Activated naive CD4-positive, alpha-beta T cell treated with anti-CD3 and anti-CD28 coated beads for 36 hours (primary cell): Measurements from ENCODE around the gene SHANK3. TPM values are rescaled to one million over a fixed set of nuclear protein-coding genes. Genes with fewer than 3 reads are reported as not detected.
"Not testable (repeated sequence)": the region's sequence is repeated elsewhere in the genome, so short reads cannot be mapped to it uniquely, and the experiment has no call there.

Experiments used
- CTCF ChIA-PET: fragments of 350-600 bp; sonication (Branson Sonifier 250); formaldehyde crosslinking; loops from one replicate; lab custom pipeline; 2021; ENCODE audit warnings: antibody characterized with exemption; lab: Charles Lee
- DNase-seq: peaks from one replicate; pipeline ENCODE4 v3.0.0-alpha.2; 2020
- H3K27ac Mint-ChIP-seq: one replicate; pipeline ENCODE4 v1.8.0; 2021; ENCODE audit warnings: mild to moderate bottlenecking, mixed read lengths
- H3K27me3 Mint-ChIP-seq: one replicate; pipeline ENCODE4 v1.8.0; 2021; ENCODE audit warnings: low read depth, mixed read lengths
- H3K36me3 Mint-ChIP-seq: one replicate; pipeline ENCODE4 v1.8.0; 2021; ENCODE audit warnings: low read depth, mixed read lengths
- H3K4me1 Mint-ChIP-seq: one replicate; pipeline ENCODE4 v1.8.0; 2021; ENCODE audit warnings: low read depth, mixed read lengths
- H3K4me3 Mint-ChIP-seq: one replicate; pipeline ENCODE4 v1.8.0; 2021; ENCODE audit warnings: mild to moderate bottlenecking, moderate library complexity, mixed read lengths
- H3K9me3 Mint-ChIP-seq: one replicate; pipeline ENCODE4 v1.8.0; 2021; ENCODE audit warnings: mixed read lengths
- intact Hi-C: fragments of 100-400 bp; cut with micrococcal nuclease; formaldehyde crosslinking; loops from one replicate; pipeline ENCODE4 v1.15.1; 2023
- total RNA-seq, 2 experiments: library from RNA; stranded (reverse); gene quantifications; one replicate each; pipeline ENCODE4 v1.2.3, GENCODE V29; 2021

Gene SHANK3
- total RNA-seq, 2 experiments from 2014 or later = 0.07 TPM

- H3K27me3 Mint-ChIP-seq = no peaks in the 10 kb centered on the region
- intact Hi-C loops = no loop called here
- no peak overlapping the region for H3K4me3 Mint-ChIP-seq
- H3K27ac Mint-ChIP-seq = no peak overlapping the region
- DNase-seq = no peak
- peaks cover 5% of the 10 kb centered on the region for H3K4me1 Mint-ChIP-seq
- no peaks in the 10 kb centered on the region for H3K9me3 Mint-ChIP-seq
- CTCF ChIA-PET = interaction anchor here (0.6 to 1.1 kb wide), 4 partner anchors 13 to 1024 kb away, joined by 3 to 6 read pairs (median 4); no protein-coding TSS in a partner anchor
- H3K36me3 Mint-ChIP-seq = no peaks in the 10 kb centered on the region
These were observed 38.9 kb upstream of the SHANK3 start for GRCh38 chr22:50633771-50634170.

DNA sequence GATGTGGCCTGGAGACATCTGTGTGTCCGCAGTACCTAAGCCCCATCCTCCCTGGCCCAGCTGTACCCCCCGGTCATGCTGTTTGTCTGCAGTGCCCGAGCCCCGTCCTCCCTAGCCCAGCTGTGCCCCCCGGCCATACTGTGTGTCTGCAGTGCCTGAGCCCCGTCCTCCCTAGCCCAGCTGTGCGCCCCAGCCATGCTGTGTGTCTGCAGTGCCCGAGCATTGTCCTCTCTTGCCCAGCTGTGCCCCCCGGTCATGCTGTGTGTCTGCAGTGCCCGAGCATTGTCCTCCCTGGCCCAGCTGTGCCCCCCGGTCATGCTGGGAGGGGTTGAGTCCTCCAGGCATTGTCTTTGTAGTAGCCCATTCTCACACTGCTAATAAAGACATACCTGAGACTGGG lies 37.0 kb upstream of the SHANK3 start:
- no peak overlapping the region for H3K27ac Mint-ChIP-seq
- no peak for DNase-seq
- intact Hi-C loops = no loop called here
- H3K9me3 Mint-ChIP-seq = no peaks in the 10 kb centered on the region
- H3K27me3 Mint-ChIP-seq = no peaks in the 10 kb centered on the region
- no peak overlapping the region for H3K4me3 Mint-ChIP-seq
- CTCF ChIA-PET = no interaction called here
- no peaks in the 10 kb centered on the region for H3K36me3 Mint-ChIP-seq
- H3K4me1 Mint-ChIP-seq = no peaks in the 10 kb centered on the region

GRCh38 chr22:50640296-50640695 lies 32.3 kb upstream of the SHANK3 start:
- CTCF ChIA-PET = interaction anchor here (0.6 kb wide), 1 partner anchor 9 kb away, joined by 3 read pairs; no protein-coding TSS in a partner anchor
- intact Hi-C loops = not testable (repeated sequence)

DNA sequence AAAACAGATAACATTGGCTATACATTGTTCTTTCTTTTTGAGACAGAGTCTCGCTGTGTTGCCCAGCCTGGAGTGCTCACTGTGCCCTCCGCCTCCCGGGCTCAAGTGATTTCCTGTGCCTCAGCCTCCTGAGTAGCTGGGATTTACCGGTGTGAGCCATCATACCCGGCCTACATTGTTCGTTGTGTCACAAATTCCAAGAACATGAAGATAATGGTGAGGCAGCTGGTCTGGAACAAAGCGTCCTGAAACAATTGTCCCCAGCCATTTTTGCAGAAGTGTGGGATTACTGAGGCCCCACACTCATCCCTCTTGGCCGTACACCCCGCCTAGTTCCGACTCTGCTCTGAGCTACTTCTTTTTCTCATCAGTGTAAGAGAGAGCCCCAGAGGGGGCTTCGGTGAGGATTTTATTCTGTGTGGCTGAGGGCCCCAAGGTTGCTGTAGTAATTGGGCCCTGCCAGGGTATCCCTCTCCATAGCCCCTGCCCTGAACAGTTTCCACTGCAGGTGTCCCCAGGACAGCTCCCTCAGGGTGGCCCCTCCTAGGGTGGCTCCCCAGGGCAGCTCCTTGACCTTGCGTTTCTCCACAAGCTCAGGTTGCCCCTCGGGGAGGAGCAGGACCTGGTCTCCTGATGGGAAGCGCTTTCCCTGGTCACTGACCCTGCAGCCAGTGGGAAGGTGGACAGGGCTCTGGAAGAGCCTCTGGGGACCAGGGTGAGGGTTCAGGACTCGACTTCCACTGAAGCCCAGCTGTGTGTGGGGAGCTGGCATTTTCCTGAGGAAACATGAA lies 31.6 kb upstream of the SHANK3 start:
- Mint-ChIP-seq H3K4me3 (no peak overlapping the region), H3K4me1 (no peaks in the 10 kb centered on the region), H3K36me3 (no peaks in the 10 kb centered on the region), H3K27me3 (no peaks in the 10 kb centered on the region), H3K27ac (no peak overlapping the region), H3K9me3 (no peaks in the 10 kb centered on the region)
- CTCF ChIA-PET = interaction anchor here (0.6 to 1.2 kb wide), 4 partner anchors 10 to 156 kb away, joined by 3 read pairs; partner anchors contain the start of gene SCO2
- no peak for DNase-seq
- intact Hi-C loops = no loop called here

More at GRCh38 chr22:50640296-50640695, 32.3 kb upstream of the SHANK3 start:
- H3K4me1 Mint-ChIP-seq, H3K4me3 Mint-ChIP-seq, H3K27me3 Mint-ChIP-seq, H3K27ac Mint-ChIP-seq, H3K36me3 Mint-ChIP-seq, DNase-seq, H3K9me3 Mint-ChIP-seq: not testable (repeated sequence)

DNA sequence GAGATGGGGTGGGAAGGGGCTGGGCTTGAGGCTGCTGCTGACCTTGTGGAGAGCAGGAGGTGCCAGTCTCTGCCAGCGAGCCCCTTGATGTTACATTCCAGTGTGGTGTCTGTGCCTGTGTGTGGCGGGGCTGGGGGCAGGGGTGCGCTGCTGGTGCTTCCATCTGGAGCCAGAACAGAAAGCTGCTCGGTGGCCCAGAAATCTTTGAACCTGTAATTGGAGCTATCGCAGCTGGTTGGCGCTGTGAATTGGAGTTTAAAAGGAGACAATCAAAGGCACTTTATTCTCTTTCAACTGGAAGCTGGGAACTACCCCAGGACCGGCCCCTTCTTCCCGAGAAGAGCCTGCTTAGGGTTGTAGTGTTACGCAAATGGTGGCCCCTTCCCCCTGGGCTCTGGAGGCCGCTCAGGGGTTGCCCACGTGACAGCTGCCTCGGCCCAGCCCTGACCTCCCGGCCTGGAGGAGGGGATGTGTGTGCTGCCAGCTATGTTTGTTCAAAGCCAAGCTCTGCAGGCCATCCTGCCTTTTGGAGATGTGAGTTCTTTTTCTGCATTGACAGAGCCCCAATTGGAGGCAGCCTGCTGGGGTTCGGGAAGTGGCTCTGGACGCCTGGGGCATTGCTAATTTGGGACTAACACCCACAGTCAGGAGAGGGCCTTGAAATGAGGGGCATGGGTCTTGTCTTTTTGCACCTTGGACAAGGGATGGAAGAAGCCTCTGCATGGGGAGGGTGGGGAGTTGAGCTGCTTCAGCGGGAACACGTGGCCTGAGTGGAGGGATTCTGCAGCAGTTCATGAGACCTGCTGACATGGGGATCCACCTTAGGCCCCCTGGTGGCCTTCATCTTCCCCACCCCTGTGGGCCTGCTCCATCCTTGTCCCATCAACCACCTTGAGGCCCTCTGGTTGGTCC lies 30.7 kb upstream of the SHANK3 start:
- no peak for DNase-seq
- H3K4me3 Mint-ChIP-seq = no peak overlapping the region

GRCh38 chr22:50643021-50643820 lies 29.4 kb upstream of the SHANK3 start:
- H3K27me3 Mint-ChIP-seq, H3K9me3 Mint-ChIP-seq, H3K27ac Mint-ChIP-seq, H3K36me3 Mint-ChIP-seq, intact Hi-C loops, H3K4me3 Mint-ChIP-seq, H3K4me1 Mint-ChIP-seq, DNase-seq: not testable (repeated sequence)
- CTCF ChIA-PET = interaction anchor here (1.3 kb wide), 1 partner anchor 14 kb away, joined by 3 read pairs; no protein-coding TSS in a partner anchor

More for the DNA sequence above, 30.7 kb upstream of the SHANK3 start:
- H3K27me3 Mint-ChIP-seq = peaks cover 4% of the 10 kb centered on the region
- CTCF ChIA-PET = interaction anchor here (0.7 to 1.3 kb wide), 5 partner anchors 15 to 157 kb away, joined by 3 read pairs; partner anchors contain the start of gene SCO2
- intact Hi-C loops = no loop called here
- no peaks in the 10 kb centered on the region for H3K9me3 Mint-ChIP-seq
- no peaks in the 10 kb centered on the region for H3K4me1 Mint-ChIP-seq
- H3K36me3 Mint-ChIP-seq = no peaks in the 10 kb centered on the region
- H3K27ac Mint-ChIP-seq = no peak overlapping the region

- H3K27ac Mint-ChIP-seq, DNase-seq, H3K9me3 Mint-ChIP-seq, H3K36me3 Mint-ChIP-seq, intact Hi-C loops, H3K4me1 Mint-ChIP-seq, H3K27me3 Mint-ChIP-seq, CTCF ChIA-PET, H3K4me3 Mint-ChIP-seq: not testable (repeated sequence)
These were observed 28.9 kb upstream of the SHANK3 start for GRCh38 chr22:50643821-50644101.

- no peak overlapping the region for H3K27ac Mint-ChIP-seq
- H3K36me3 Mint-ChIP-seq = peaks cover 2% of the 10 kb centered on the region
- H3K9me3 Mint-ChIP-seq = peaks cover 7% of the 10 kb centered on the region
- no peak overlapping the region for H3K4me3 Mint-ChIP-seq
- CTCF ChIA-PET = no interaction called here
- intact Hi-C loops = no loop called here
- H3K27me3 Mint-ChIP-seq = peaks cover 2% of the 10 kb centered on the region
- H3K4me1 Mint-ChIP-seq = no peaks in the 10 kb centered on the region
- no peak for DNase-seq
These were observed 19.4 kb upstream of the SHANK3 start for GRCh38 chr22:50653256-50653655.

- CTCF ChIA-PET = interaction anchor here (0.6 kb wide), 1 partner anchor 103 kb away, joined by 4 read pairs; no protein-coding TSS in a partner anchor
- not testable (repeated sequence) for H3K4me3 Mint-ChIP-seq
These were observed 18.0 kb upstream of the SHANK3 start for GRCh38 chr22:50654664-50655063.

DNA sequence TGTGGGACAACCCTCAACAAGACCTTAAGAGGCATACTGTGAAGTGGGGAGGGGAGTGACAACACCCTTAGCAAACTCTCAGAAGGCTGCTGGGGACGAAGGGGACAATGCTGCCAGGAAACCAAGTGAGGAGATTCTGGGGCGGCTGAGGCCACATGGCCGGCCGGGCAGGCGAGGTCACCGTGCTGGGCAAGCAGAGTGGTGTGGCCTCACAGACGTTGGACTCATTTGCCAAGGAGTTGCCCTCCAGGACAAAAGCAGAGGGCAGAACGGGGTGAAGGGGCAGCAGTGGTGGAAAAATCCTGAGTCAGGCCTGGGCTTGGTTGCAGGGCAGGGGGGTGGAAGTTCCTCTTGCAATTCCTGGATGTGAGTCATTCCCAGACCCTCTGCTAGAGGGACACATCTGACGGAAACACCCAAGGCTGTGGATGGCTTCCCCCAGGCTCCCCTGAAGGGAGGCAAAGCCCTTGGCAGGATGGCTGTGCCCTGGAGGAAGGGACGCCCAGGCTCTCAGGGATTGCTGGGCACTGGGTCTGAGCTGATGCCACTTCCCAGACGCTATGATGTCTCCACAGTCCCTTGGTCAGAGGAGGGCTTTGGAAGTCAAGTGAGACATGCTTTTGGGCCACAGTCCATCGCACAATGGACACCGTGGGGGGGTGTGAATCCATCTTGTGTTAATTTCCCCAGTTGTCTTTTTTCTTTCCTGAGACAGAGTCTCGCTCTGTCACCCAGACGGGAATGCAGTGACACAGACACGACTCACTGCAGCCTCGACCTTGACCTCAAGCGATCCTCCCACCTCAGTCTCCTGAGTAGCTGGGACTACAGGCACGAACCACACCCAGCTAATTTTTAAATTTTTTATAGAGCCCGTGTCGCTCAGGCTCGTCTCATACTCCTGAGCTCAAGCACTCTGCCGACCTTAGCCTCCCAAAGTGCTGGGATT lies 16.2 kb upstream of the SHANK3 start:
- CTCF ChIA-PET = no interaction called here
- Mint-ChIP-seq H3K27me3 (peaks cover 8% of the 10 kb centered on the region), H3K4me1 (no peaks in the 10 kb centered on the region), H3K36me3 (no peaks in the 10 kb centered on the region), H3K4me3 (no peak overlapping the region), H3K27ac (no peak overlapping the region), H3K9me3 (no peaks in the 10 kb centered on the region)
- intact Hi-C loops = no loop called here
- no peak for DNase-seq

More at GRCh38 chr22:50654664-50655063, 18.0 kb upstream of the SHANK3 start:
- H3K27ac Mint-ChIP-seq, DNase-seq, intact Hi-C loops, H3K27me3 Mint-ChIP-seq, H3K9me3 Mint-ChIP-seq, H3K4me1 Mint-ChIP-seq, H3K36me3 Mint-ChIP-seq: not testable (repeated sequence)

DNA sequence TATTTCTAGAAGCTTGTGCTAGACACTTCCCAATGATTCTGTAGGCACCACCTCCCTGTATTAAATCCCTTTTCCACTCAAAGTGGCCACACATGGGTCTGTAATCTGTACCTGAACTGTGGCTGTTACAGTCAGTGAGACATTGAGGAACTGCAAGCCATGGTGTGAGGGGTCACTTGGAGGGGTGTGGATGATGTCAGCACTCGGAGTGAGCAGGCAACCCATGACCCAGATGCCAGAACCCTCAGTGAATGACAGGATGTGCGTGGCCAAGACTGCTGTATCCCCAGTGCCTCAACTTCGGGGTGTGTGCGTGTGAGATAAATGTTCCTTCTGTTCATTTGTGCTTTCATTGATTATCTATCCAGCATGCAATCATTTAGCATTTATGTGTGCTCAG lies 14.7 kb upstream of the SHANK3 start:
- intact Hi-C loops = no loop called here
- no peak for DNase-seq
- CTCF ChIA-PET = interaction anchor here (0.9 kb wide), 1 partner anchor 15 kb away, joined by 3 read pairs; no protein-coding TSS in a partner anchor
- H3K27me3 Mint-ChIP-seq = peaks cover 8% of the 10 kb centered on the region
- no peak overlapping the region for H3K4me3 Mint-ChIP-seq
- H3K27ac Mint-ChIP-seq = no peak overlapping the region
- H3K36me3 Mint-ChIP-seq = no peaks in the 10 kb centered on the region
- no peaks in the 10 kb centered on the region for H3K9me3 Mint-ChIP-seq
- H3K4me1 Mint-ChIP-seq = no peaks in the 10 kb centered on the region
